Inflammatory macrophage treated with lipopolysaccharide for 1 hour (primary cell): ENCODE results near the gene TNIP1.
A peak's percentile ranks its signal among the peaks of the same experiment; 100 is the strongest.

Experiments
- DNase-seq, 2 donors: peaks; one replicate each; pipeline ENCODE4 v3.0.0-alpha.2; 2020 to 2022

Gene TNIP1, protein sequence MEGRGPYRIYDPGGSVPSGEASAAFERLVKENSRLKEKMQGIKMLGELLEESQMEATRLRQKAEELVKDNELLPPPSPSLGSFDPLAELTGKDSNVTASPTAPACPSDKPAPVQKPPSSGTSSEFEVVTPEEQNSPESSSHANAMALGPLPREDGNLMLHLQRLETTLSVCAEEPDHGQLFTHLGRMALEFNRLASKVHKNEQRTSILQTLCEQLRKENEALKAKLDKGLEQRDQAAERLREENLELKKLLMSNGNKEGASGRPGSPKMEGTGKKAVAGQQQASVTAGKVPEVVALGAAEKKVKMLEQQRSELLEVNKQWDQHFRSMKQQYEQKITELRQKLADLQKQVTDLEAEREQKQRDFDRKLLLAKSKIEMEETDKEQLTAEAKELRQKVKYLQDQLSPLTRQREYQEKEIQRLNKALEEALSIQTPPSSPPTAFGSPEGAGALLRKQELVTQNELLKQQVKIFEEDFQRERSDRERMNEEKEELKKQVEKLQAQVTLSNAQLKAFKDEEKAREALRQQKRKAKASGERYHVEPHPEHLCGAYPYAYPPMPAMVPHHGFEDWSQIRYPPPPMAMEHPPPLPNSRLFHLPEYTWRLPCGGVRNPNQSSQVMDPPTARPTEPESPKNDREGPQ

DNA sequence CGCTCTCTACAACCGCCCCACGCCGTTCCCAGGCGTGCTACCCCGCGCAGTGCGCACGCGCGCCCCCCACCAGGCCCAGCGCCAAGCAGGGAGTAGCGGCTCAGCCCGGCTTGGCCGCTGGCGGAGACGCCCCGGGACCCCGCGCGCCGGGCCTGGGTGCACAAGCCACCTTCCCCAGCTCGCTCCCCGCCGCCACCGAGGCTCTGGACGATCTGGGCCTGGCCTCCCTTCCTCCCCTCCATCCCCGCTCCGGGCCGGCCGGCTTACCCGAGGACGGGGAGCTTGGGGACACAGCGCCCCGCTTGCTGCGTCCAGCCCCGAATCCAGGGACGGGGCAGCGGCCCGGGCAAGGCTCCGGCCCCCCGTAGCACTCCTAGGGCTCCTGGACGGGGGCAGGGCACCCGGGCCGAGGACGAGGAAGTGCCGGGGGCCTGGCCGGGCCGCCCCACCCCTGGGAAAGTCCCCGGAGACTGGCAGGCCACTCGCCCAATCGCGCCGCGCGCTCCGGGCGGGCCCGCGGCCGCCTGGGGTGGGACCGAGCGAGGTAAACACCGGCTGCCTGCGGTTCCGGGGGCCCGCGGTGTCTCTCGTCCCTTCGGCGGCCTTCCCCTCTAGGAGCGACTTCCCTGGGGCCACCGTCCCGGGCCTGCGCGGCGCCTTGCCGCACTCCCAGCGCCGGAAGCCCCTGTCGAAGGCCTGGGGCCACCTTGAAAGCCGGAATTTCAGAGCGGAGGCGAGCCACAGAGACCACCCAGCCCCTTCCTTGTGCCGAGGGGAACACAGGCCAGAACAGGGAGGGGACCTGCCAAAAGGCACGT is at the start of gene TNIP1:
Gene TNIP1, minus strand, starts transcription at position 422 of the 818 bp plus-strand sequence. CDS start 15,939 bp downstream, outside the sequence.
- peak; percentile 93 to 97 for DNase-seq

DNA sequence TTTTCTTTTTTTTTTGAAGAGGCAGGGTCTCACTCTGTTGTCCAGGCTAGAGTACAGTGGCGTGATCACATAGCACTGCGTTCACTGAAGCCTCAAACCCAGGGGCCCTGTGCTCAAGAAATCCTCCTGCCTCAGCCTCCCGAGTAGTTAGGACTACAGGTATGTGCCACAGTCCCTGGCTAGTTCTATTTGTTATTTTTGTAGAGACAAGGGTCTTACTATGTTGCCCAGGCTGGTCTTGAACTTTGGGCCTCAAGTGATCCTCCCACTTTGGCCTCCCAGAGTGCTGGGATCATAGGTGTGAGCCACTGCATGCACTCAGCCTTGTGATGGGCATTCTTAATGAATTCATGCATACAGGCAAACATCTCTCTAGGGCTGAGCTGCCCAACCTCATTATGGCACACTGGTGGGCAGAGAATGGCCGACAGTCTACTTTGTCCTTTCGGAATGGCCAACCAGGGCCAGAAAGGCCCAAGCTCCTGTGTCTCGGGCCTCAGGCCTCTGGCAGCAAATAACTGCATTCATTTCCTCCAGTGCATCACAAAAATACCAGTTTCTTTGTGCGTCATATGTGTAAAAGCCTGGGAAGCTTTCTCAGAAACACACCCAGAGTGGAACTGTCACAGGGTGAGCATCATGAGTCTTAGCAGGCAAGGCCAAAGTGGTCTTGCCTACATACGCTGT is 49.5 kb upstream of the TNIP1 start:
- DNase-seq: no peak

DNA sequence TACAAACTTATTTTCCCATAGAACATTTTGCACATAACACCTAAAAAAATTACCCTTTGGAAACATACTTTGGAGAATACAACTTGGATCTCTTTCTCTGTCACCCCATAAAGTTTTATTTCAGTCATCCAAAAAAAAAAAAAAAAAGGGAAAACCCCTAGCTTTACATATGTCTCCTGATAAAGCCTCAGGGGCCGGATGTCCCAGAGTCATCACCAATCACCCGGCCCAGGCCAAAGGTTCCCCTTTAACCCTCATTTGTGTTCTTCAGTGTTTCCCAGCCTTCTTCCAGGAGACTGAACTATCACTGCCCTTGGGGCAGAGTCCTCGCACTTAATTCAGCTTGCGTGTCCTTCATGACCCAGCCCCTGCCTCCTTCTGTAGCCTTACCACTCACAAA is 48.0 kb upstream of the TNIP1 start:
- no peak for DNase-seq

DNA sequence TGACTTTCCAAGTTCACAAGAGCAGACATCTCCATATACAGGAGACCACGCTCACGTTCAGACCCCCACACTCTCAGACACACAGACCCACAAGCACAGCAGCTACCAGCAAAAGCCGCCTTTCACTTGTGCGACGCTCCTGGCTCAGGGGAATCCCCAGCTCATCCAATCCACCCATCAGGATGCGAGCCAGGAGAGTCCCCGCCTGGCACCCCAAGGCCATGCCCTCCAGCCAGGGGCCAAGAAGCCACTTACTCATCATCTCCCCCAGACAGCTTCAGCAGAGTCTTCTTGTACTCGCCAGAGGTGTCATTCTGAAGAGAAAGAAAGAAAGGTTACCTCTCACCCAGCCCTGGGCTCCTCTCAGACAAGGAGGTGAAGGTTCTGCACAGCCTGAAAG is 47.1 kb upstream of the TNIP1 start:
- DNase-seq: no peak

DNA sequence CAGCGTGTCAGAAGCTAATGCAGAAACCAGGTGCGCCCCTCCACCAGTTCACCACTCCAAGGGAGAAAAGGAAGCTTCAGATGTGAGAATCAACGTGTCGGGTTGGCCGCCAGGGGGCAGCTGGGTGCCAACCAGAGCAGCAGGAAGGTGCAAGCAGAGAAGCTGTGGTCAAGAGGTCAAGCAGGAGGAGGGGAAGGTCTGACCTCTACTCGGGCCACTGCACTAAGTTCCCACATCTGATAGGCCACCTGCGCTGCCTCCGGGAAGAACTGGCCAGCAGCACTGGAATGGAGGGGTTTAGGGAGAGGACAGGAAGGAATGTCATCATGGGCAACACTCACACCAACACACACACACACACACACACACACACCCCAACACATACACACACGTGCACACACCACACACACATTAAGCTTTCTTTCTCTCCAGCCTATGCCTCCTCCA is 45.4 kb upstream of the TNIP1 start:
- peak; percentile 53 to 79 for DNase-seq

DNA sequence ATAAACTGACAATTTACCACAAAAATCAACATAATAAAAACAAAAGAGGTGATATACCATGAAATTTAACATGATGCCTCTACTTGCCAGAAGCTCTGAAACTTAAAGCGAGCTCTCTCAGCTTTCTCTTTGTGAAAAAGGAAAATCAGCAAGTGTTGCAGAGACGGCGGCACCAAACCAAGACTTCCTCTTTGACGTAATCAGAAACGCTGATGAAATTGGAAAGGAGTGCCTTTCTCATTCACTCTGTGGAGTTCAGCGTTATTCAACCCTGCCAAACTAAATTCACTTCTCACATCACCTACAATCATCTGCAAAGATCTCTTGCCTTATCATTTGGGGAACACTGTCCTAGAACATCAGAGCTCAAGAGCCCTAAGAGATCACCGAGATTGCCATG is 44.6 kb upstream of the TNIP1 start:
- peak; percentile 78 to 84 for DNase-seq

DNA sequence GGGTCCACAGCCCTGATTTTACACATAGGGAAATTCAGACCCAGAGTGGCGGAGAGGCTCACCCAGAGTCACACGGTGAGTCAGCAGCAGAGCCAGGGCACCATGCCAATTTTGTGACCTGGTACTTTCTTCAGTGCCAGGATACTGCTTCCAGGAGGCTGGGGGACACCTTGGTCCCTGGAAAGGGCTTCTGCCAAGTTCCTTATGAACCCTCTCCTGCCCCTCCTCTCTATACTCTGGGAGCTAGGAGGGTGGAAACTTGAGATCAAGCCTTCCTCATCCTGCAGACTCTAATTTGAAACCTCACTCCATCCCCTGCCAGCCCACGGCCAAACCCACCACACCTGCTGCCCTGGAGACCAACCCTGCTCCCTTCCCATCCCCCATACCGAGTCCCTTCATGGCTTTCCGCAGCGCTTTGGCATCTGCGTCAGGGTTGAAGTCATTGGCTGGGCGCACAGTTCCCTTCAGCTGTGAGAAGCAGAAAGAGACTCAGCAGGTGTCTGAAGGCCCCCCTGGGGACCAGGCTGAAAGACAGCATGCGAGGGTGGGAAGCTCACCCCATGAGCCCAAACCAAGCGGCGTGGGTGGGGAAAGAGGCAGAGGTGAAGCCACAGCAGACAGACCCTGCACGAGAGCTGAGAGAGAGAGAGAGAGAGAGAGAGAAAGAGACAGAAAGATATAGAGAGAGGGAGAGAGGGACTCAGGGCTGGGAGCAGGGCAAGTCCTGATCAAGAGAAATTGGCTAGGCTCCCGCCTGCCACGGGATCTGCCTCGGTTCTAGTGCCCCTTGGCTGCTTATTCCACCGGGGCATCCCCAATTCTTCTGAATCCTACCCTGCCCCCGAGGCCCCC is 43.3 kb upstream of the TNIP1 start:
- peak in 1 of 2 donors; percentile 14 for DNase-seq

DNA sequence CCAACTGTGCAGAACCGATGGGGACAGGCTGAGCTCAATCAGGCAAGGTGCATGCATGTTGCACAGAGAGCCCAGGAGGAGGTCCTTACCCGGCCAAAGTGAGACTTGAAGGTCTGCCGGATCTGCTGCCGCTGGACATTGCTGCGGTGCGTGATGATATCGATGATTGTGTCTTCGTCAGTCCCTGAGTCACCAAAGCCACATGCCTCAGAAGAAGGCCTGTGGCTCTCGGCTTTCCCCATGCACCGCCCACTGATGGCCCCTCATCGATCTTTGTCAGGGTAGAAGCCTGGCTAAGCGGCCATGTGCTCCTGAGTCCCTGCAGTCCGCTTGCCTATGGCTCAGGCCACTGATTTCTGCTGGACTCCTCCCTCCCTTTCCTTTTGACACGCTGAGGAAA is 42.0 kb upstream of the TNIP1 start:
- no peak for DNase-seq

DNA sequence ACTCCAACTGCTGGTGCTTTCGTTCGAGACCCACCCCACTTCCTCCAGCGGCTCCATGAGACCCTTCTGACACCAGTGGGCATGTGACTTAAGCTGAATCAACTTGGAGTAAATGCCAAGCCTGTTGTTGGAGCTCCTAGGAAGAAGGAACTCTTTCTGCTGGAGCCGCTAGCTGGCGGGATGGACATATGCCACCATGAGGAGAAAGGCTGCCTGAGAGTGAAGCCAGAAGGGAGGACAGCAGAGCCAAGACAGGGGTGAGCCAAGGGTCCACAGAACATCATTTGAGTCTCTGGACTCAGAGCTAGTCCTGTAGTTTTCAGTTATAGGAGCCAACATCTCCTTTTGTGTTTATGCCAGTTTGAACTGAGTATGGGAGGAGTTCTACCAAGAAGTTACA is 40.8 kb upstream of the TNIP1 start:
- DNase-seq: no peak

DNA sequence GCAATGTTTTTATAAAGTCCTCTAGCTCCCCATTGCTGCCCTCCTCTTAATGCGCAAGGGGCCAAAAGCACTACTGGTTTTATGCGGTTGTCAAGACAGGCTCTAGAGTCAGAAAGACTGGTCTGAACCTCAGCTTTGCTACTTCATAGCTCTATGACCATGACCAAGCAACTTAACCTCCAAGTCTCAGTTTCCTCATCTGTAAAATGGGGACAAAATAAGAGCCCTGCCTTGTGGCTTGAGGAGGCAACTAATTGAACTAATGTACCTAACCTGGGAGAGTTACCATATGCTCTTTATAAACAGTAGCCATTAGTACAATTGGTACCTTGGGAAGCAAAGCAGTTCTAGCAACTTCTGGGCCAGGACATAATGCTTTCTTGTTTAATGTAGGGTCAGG is 40.3 kb upstream of the TNIP1 start:
- no peak for DNase-seq

DNA sequence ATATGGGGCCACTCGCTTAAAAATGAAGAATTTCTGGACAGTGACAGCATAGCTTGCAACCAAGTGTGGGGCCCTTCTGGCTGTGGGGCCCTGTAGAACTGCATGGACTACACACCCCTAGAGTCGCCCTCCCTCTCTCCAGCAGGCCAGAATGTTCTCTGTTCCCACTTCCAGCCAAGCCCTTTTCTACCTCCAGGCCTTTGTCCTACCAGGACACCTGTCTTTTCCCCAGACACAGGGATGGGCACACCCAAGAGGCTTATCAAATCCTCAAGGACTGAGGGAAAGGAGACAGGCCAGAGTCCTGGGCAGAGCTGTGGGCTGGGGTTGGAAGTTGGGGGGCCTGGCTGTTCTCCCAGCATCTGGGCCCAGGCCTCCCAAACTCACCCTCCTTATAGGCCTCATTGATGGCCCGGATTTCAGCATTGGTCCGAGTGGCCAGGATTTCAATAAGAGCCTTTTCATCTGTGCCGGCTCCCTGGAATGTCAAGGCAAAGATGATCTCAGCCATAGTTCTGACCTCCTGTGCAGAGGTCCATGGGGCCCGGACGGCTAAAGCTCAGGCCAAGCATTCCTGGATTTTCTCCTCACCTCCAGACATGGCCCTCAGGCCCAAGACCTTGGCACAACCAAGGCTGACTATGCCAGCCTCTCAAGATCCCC is 38.2 kb upstream of the TNIP1 start:
- DNase-seq: no peak

DNA sequence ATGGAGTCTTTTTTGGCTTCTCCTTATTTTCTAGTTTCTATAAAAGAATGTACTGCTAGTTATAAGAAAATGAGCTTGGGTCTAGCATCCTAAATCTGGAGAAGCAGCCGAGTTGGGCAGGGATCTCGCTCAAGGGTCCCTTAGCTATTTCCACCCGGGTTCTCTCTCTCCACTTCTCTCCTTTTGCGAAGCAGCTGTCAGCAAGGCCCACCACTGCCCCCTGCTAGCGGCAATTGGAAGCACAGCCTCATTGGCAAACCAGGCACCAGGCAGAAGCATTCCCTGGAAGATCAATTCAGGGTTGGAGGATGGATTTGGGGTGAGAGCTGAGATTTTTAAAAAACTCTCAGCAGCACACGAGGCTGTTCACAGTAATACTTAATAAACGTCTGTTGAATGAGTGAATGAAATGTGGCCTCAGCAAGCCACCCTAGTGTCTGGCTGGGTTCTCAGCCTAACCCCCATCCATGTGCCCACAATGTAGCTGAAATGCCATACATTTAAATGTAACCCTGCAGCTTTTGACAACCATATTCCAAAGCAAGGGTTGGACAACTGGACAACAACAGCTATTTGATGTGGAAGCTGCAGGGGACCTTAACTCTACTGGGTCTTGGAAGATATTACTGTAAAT is 34.6 kb upstream of the TNIP1 start:
- peak; percentile 51 to 89 for DNase-seq

DNA sequence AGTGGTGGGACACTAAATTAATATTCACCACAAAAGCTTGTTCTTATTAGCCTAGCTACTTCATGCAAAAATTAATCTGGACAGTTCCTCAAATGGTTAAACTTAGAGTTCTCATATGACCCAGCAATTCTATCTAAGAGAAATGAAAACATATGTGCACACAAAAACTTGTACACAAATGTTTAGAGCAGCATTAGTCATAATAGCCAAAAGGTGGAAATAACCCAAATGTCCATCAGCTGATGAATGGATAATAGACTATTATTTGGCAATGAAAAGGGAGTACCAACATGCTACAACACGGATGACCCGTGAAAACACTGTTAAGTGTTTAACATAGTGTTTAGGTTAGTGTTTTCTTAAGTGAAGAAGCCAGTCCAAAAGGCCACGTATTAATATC is 32.8 kb upstream of the TNIP1 start:
- peak; percentile 38 to 57 for DNase-seq

DNA sequence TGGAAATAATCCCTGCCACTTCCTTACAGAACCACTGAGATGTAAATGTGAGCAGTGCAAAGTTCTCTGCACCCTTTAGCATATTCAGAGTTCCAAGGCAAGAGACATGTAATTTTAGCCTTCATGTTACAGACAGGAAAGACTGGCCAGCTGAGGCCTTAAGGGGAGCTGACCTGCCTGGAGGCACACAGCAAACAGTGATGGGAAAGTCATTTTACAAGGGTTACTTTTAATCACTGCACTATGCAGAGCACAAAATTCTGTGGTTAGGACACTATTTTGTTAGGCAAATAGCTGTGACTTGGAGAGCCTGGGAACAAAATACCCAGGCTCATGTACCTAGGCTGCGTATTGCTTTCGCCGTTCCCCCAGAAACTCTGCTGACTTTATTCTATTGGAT is 30.2 kb upstream of the TNIP1 start:
- DNase-seq: no peak

DNA sequence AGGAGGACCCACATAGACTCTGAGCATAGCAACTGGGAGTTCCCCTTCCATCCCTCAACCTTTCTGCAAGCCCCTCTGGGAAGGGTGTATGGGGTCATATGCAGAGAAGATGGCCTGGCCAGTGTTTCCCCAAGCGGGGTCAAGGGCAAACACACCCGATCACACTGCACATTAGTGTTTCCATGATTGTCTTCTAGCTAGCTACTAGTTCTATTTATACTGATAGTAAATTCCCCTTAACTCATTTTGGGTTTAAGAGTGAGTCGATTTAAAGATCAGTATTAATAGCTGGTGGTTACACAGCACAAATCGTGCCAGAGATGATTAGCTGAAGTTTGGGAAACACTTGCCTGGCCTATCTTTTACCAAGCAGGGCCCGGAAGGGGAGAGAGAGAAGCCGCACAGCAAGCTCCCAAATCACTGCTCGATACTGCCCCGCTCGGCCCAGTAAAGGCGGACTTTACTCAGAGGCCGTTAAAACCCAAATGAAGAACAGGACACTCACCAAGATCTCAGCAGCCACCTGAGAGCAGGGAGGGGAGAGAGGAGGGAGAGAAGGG is 29.4 kb upstream of the TNIP1 start:
- no peak for DNase-seq

DNA sequence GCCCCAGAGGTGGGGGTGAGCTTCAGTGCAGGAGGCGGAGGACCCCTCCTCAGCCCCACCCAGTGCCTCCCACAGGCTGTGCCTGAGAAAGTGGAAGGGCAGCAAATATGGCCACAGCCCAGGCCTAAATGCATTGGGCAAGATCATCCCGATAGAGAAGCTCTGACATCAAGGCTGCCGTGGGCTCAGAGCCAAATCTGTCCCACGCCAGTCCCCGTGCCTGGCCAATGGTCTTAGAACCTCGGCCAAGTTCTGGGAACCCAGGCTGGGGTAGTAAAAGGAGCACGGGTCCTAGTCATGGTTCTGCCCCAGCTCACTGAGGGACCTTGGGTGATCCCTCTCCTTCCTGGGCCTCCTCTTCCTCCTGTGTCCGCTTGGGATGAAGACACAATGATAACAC is 27.7 kb upstream of the TNIP1 start:
- no peak for DNase-seq

DNA sequence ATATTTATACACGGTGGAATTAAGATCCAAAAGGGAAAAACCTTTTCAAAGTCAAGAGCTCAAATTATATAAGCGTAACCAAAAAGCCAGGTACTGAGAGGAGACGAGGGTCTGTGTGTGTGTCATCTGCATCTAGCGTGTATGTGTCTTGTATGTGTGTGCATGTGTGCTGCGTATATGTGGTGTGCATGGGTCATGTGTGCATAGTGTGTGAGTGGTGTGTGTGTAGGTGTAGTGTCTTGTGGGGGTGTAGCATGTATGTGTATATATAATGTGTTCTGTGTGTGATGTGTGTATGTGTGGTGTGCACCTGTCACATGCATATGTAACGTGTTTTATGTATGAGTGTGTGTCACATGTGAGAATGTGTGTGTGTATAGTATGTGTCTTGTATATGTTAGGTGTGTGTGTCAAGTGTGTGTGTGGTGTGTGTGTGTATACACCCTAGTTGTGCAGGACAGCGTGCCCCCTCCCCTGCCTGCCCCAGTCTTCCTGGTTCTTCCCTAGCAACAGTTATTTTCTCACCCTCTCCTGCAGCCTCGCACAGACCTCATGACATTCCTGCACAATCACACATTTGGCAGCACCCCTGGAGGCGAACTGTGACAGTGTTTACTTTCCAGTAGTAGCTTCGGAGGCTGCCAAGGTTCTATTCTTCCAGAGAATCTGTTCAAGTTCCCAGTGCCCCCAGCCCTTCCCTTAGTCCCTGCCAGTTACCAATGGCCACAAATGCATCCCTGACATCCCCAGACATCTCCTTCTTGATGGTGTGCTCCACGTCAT is 27.1 kb upstream of the TNIP1 start:
- DNase-seq: no peak

DNA sequence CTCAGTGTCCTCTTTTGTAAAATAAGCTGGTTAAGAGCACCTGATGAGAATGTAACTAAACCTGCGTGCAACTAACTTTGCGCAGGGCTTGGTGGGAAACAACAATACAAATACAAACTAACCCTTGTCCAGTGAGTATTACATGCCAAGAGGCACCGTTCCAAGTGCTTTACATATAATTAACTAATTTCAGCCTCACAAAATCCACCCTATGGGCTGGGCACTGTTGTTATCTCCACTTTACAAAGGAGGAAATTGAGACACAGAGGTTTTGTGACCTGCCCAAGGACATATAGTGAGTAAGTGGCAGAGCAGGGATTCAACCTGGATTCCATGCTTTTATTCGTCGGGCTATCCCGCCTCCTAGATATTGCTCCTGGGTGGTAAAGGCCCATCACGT is 26.2 kb upstream of the TNIP1 start:
- DNase-seq: no peak

DNA sequence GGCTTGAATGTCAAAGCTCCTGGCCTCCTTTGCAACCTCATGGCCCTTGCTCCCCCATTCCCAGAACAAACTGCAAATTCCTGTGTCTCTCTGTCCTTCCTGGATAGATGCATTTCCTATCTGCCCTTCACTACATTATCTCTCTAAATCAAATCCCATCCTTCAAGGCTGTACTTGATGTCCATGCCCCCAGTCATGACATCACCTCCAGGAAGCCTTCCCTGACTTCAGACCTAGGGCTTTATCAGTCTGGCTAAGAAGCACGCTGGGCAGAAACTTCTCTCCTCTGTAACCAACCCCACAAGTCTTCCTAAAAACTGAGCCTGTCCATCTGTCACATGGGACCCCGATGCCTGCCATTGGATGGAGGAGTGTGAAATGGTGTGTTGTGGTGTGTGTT is 25.7 kb upstream of the TNIP1 start:
- no peak for DNase-seq

DNA sequence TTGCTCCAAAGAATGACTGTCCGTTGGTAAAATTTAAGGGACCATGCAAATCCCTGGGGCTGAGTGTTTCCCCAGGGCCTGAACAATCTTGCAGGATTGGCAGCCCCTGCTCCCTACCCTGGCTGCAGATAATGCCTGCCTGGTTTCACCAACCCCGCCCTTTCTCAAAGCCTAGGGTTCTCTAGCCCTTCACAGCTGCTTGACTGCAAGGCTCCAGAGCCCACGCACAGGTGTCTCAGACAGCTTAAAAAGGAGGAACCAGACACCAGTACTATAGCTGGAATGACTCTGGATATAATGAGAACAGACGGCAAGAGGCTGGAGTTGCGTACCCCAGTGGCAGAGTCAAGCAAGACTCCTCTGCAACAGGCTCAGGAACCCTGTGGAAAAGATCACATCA is 25.2 kb upstream of the TNIP1 start:
- no peak for DNase-seq
